ENCODE results near the gene TMEM59L. TPM values are rescaled to one million over a fixed set of nuclear protein-coding genes. Genes with fewer than 3 reads are reported as not detected.

TMEM59L gene
- total RNA-seq, 1 donor from 2014 or later: 0.40 TPM

Other genes with a start within 250 kb of the TMEM59L start
- gene GDF15, start 226.7 kb upstream of the TMEM59L start, total RNA-seq: 108 and 190 TPM in 2 replicates
- not detected in 2 replicates for gene LRRC25, start 215.2 kb upstream of the TMEM59L start, total RNA-seq
- gene SSBP4, start 193.5 kb upstream of the TMEM59L start, total RNA-seq: 40.5 and 49.3 TPM in 2 replicates
- 37.5 and 69.9 TPM in 2 replicates for gene ISYNA1, start 174.7 kb upstream of the TMEM59L start, total RNA-seq
- gene ELL, start 90.8 kb upstream of the TMEM59L start, total RNA-seq: 7.5 and 13.3 TPM in 2 replicates
- 215 and 278 TPM in 2 replicates for gene FKBP8, start 69.3 kb upstream of the TMEM59L start, total RNA-seq
- gene KXD1, start 55.0 kb upstream of the TMEM59L start, total RNA-seq: 47.6 and 76.4 TPM in 2 replicates
- gene UBA52, start 41.0 kb upstream of the TMEM59L start, total RNA-seq: 485 and 589 TPM in 2 replicates
- gene REX1BD, start 24.1 kb upstream of the TMEM59L start, total RNA-seq: 30.2 and 62.2 TPM in 2 replicates
- gene CRLF1, start 6.1 kb upstream of the TMEM59L start, total RNA-seq: 0.30 TPM in 1 of 2 replicates, not detected in the other
- 2.3 and 13.9 TPM in 2 replicates for gene KLHL26, start 24.2 kb downstream of the TMEM59L start, total RNA-seq
- 0.17 and 3.2 TPM in 2 replicates for gene CRTC1, start 70.8 kb downstream of the TMEM59L start, total RNA-seq
- gene COMP, start 178.4 kb downstream of the TMEM59L start, total RNA-seq: 0.15 TPM in 1 of 2 replicates, not detected in the other
- gene UPF1, start 219.1 kb downstream of the TMEM59L start, total RNA-seq: 42.2 and 106 TPM in 2 replicates

All from renal cortical epithelial cell (primary cell).